ENCODE measurements around the gene KLK10. TPM values are rescaled to one million over a fixed set of nuclear protein-coding genes. Genes with fewer than 3 reads are reported as not detected.

The KLK10 gene
- total RNA-seq, 1 donor from 2014 or later: not detected

DNA sequence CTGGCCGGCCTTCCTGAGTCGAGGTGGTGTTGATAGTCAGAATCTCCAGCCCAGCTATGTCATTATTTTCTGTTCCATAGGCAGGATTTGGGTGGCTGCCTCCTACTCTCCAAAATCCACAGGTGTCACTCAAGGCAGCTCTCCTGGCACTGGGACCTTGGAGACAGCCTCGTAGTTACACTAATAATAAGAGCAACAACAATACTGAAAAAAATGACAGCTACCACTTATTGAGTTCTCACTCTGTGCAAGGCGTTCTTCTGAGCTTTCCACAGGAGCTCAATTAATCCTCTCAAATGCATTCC lies 27.5 kb upstream of the KLK10 start:
- CTCF ChIA-PET: no interaction called here
- DNase-seq: no peak
- H3K9me3 Mint-ChIP-seq: peaks cover 2% of the 10 kb centered on the region

DNA sequence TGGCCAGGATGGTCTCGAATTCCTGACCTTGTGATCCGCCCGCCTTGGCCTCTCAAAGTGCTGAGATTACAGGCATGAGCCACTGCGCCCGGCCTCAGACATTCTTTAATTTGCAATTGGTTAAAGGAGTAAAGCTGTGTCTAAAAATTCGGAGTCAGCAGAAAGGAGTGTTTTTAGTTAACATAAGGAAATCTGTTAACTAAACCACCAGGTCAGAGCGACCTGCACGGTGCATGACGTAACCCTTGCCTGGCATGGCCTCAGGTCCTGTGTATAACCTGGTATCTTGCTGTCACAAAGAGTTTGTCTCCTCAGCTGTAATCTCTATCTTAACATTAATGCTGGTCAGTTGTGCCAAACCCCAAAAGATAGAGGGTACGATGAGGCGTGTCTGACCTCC lies 24.8 kb upstream of the KLK10 start:
- TF ChIP-seq, protein P1, sequence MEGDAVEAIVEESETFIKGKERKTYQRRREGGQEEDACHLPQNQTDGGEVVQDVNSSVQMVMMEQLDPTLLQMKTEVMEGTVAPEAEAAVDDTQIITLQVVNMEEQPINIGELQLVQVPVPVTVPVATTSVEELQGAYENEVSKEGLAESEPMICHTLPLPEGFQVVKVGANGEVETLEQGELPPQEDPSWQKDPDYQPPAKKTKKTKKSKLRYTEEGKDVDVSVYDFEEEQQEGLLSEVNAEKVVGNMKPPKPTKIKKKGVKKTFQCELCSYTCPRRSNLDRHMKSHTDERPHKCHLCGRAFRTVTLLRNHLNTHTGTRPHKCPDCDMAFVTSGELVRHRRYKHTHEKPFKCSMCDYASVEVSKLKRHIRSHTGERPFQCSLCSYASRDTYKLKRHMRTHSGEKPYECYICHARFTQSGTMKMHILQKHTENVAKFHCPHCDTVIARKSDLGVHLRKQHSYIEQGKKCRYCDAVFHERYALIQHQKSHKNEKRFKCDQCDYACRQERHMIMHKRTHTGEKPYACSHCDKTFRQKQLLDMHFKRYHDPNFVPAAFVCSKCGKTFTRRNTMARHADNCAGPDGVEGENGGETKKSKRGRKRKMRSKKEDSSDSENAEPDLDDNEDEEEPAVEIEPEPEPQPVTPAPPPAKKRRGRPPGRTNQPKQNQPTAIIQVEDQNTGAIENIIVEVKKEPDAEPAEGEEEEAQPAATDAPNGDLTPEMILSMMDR (IDR thresholded peaks at IDR 0.05): no peak
- CTCF ChIA-PET: no interaction called here
- no peaks in the 10 kb centered on the region for H3K36me3 Mint-ChIP-seq (ENCODE audit: low read depth)
- no peak overlapping the region for H3K4me3 Mint-ChIP-seq
- no peaks in the 10 kb centered on the region for H3K4me1 Mint-ChIP-seq
- POLR2A ChIA-PET: no interaction called here
- H3K27me3 Mint-ChIP-seq: peaks cover 6% of the 10 kb centered on the region
- DNase-seq (no peak), ATAC-seq (ENCODE audit: low read depth) (no peak)
- intact Hi-C loops (cut with micrococcal nuclease): no loop called here
- no peaks in the 10 kb centered on the region for H3K9me3 Mint-ChIP-seq
- H3K27ac Mint-ChIP-seq: no peak overlapping the region

More for the DNA sequence above, 27.5 kb upstream of the KLK10 start:
- Mint-ChIP-seq H3K27ac (no peak overlapping the region), H3K4me3 (no peak overlapping the region), H3K4me1 (no peaks in the 10 kb centered on the region), H3K27me3 (peaks cover 9% of the 10 kb centered on the region), H3K36me3 (ENCODE audit: low read depth) (no peaks in the 10 kb centered on the region)
- POLR2A ChIA-PET: no interaction called here
- intact Hi-C loops (cut with micrococcal nuclease): no loop called here
- TF ChIP-seq, protein P1 (IDR thresholded peaks at IDR 0.05): no peak
- no peak for ATAC-seq (ENCODE audit: low read depth)

DNA sequence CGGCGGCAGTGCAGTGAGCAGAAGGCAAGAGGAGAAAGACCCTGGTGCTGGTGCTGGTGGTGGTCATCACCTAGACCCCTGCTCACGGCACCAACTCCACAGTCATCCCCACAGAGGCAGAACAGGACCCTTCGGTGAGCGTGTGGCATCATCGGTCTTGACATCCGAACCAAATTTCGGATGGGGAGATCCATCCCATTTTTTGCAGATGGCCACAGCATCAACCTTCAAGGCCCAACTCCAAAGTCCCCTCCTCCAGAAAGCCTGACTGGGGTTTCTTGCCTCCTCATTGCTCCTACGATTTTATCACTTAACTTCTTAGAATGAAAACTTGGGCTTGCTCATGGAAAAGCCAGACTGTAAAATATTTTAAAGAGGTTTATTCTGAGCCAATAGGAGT lies 24.0 kb upstream of the KLK10 start:
- intact Hi-C loops (cut with micrococcal nuclease): no loop called here
- no peak overlapping the region for H3K27ac Mint-ChIP-seq
- ChIA-PET CTCF (no interaction called here), POLR2A (no interaction called here)
- H3K9me3 Mint-ChIP-seq: no peaks in the 10 kb centered on the region
- no peaks in the 10 kb centered on the region for H3K4me1 Mint-ChIP-seq
- H3K27me3 Mint-ChIP-seq: peaks cover 6% of the 10 kb centered on the region
- ATAC-seq (ENCODE audit: low read depth) (no peak), DNase-seq (no peak)
- TF ChIP-seq, protein P1 (IDR thresholded peaks at IDR 0.05): no peak
- no peak overlapping the region for H3K4me3 Mint-ChIP-seq
- no peaks in the 10 kb centered on the region for H3K36me3 Mint-ChIP-seq (ENCODE audit: low read depth)

DNA sequence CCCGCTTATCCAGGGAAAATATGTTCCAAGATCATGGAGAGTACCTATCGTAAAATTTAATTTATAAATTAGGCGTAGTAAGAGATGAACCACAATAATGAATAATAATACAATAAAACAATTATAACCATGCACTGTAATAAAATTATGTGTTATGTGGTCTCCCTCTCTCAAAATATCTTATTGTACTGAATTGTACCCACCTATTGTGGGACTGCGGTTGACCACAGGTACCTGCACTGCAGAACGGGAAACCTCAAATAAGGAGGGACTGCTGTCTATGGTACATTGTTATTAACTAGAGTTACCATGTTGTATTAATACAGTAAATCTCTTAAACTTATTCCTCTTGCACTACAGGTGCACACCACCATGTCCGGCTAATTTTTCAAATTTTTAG lies 20.6 kb upstream of the KLK10 start:
- Mint-ChIP-seq H3K4me1 (no peaks in the 10 kb centered on the region), H3K27ac (no peak overlapping the region)
- TF ChIP-seq, protein P1 (IDR thresholded peaks at IDR 0.05): no peak

DNA sequence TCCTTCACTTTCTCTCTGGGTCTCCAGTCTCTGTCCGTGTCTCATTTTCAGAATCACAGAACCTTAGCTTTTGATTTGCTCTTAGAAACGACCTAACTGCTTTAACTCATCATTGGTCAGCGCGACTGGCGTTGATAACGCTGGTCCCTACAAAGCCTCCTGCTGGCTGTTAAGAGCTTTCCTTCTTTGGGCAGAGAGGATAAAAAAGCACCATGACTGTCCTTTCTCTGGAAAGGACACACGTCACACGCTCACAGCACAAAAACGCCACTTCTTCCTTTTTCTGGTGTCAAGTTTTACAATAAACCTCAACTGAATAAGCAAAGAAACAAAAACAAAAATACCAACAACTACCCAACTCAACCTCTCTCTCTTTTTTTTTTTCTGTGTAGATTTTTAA lies 17.0 kb upstream of the KLK10 start:
- Mint-ChIP-seq H3K36me3 (ENCODE audit: low read depth) (no peaks in the 10 kb centered on the region), H3K4me3 (no peak overlapping the region), H3K27me3 (peaks cover 14% of the 10 kb centered on the region), H3K9me3 (no peaks in the 10 kb centered on the region), H3K27ac (no peak overlapping the region), H3K4me1 (no peaks in the 10 kb centered on the region)
- DNase-seq: no peak
- ChIA-PET CTCF (no interaction called here), POLR2A (no interaction called here)
- ATAC-seq (ENCODE audit: low read depth): no peak
- TF ChIP-seq, protein P1 (IDR thresholded peaks at IDR 0.05): no peak
- intact Hi-C loops (cut with micrococcal nuclease): no loop called here

More for the DNA sequence above, 20.6 kb upstream of the KLK10 start:
- Mint-ChIP-seq H3K27me3 (peaks cover 6% of the 10 kb centered on the region), H3K4me3 (no peak overlapping the region), H3K36me3 (ENCODE audit: low read depth) (no peaks in the 10 kb centered on the region), H3K9me3 (no peaks in the 10 kb centered on the region)
- ATAC-seq (ENCODE audit: low read depth) (no peak), DNase-seq (no peak)
- ChIA-PET CTCF (no interaction called here), POLR2A (no interaction called here)
- intact Hi-C loops (cut with micrococcal nuclease): no loop called here
